ENCODE results near the gene C19orf25.
A peak's percentile ranks its signal among the peaks of the same experiment; 100 is the strongest.

The C19orf25 gene

GRCh38 chr19:1505012-1505411 lies 26.0 kb upstream of the C19orf25 start:
- TF ChIP-seq ZNF70 (CRISPR knock-in tag; IDR thresholded peaks at IDR 0.05) = no peak
- no peak for TF ChIP-seq ZFP30 (CRISPR knock-in tag; IDR thresholded peaks at IDR 0.05)
- TF ChIP-seq PATZ1 (CRISPR knock-in tag; IDR thresholded peaks at IDR 0.05; ENCODE audit: borderline replicate concordance) = no peak
- TF ChIP-seq CREB5 (CRISPR knock-in tag; IDR thresholded peaks at IDR 0.05; ENCODE audit: low read depth) = no peak
- no peak for TF ChIP-seq OSR1 (CRISPR knock-in tag; IDR thresholded peaks at IDR 0.05)
- no peak for TF ChIP-seq ZC3H10 (CRISPR knock-in tag; IDR thresholded peaks at IDR 0.05)
- TF ChIP-seq ESRRG (CRISPR knock-in tag; IDR thresholded peaks at IDR 0.05) = no peak
- no peak for TF ChIP-seq PPARA (CRISPR knock-in tag; IDR thresholded peaks at IDR 0.05; ENCODE audit: borderline replicate concordance)
- no peak for TF ChIP-seq GLIS3 (CRISPR knock-in tag; IDR thresholded peaks at IDR 0.05)
- no peak for TF ChIP-seq SNAI2 (CRISPR knock-in tag; IDR thresholded peaks at IDR 0.05)
- TF ChIP-seq POU6F1 (CRISPR knock-in tag; IDR thresholded peaks at IDR 0.05; ENCODE audit: borderline replicate concordance, low read depth) = no peak
- no peak for TF ChIP-seq BACH2 (CRISPR knock-in tag; IDR thresholded peaks at IDR 0.05; ENCODE audit: borderline replicate concordance)
- no peak for TF ChIP-seq TOX (CRISPR knock-in tag; IDR thresholded peaks at IDR 0.05; ENCODE audit: borderline replicate concordance)
- TF ChIP-seq TCF4 (CRISPR knock-in tag; IDR thresholded peaks at IDR 0.05; ENCODE audit: borderline replicate concordance) = no peak
- no peak for TF ChIP-seq CSRNP3 (CRISPR knock-in tag; IDR thresholded peaks at IDR 0.05)
- TF ChIP-seq RARB (CRISPR knock-in tag; IDR thresholded peaks at IDR 0.05) = no peak
- no peak for TF ChIP-seq CSDC2 (CRISPR knock-in tag; IDR thresholded peaks at IDR 0.05)
- TF ChIP-seq ZFP3 (CRISPR knock-in tag; IDR thresholded peaks at IDR 0.05) = no peak
- no peak for ATAC-seq

- TF ChIP-seq ZNF565 (CRISPR knock-in tag; conservative IDR thresholded peaks at IDR 0.05; ENCODE audit: low read depth) = no peak
- ATAC-seq = no peak
These were observed 25.1 kb upstream of the C19orf25 start for GRCh38 chr19:1503925-1504773.

GRCh38 chr19:1503089-1503924 lies 24.3 kb upstream of the C19orf25 start:
- TF ChIP-seq RARB (CRISPR knock-in tag; IDR thresholded peaks at IDR 0.05) (no peak), ZFP3 (CRISPR knock-in tag; IDR thresholded peaks at IDR 0.05) (no peak), ZNF8 (CRISPR knock-in tag; IDR thresholded peaks at IDR 0.05) (no peak), CREB5 (CRISPR knock-in tag; IDR thresholded peaks at IDR 0.05; ENCODE audit: low read depth) (no peak), ZNF565 (CRISPR knock-in tag; conservative IDR thresholded peaks at IDR 0.05; ENCODE audit: low read depth) (no peak), ESRRG (CRISPR knock-in tag; IDR thresholded peaks at IDR 0.05) (no peak), TCF4 (CRISPR knock-in tag; IDR thresholded peaks at IDR 0.05; ENCODE audit: borderline replicate concordance) (no peak), ZC3H10 (CRISPR knock-in tag; IDR thresholded peaks at IDR 0.05) (no peak)
- ATAC-seq = peak; percentile 58

Measured in SK-N-SH treated with all-trans-retinoic acid at 6 μM for 48 hours (cell line).